GM23338 (cell line): ENCODE data around the gene SLC2A13. TPM values are rescaled to one million over a fixed set of nuclear protein-coding genes. Genes with fewer than 3 reads are reported as not detected.

Source experiments
- ATAC-seq: fragments of 200-7000 bp; cut with Tn5 transposase; 3 replicates; pipeline ENCODE4 v1.9.1; 2020
- DNase-seq: peaks from one replicate; pipeline ENCODE4 v3.0.0-alpha.2; 2015; ENCODE audit warnings: low spot score
- H2AFZ ChIP-seq: fragments of 200-600 bp; sonication (generic); 2 replicates; pipeline ENCODE4 v1.8.0; 2016; ENCODE audit warnings: antibody characterized with exemption, mild to moderate bottlenecking, moderate library complexity
- H3F3A ChIP-seq: fragments of 200-600 bp; sonication (generic); replicated peaks from 2 replicates; pipeline ENCODE4 v1.8.0; 2017; ENCODE audit warnings: antibody characterized with exemption, mixed run types, low read depth
- H3K27ac ChIP-seq: fragments of 200-600 bp; sonication (generic); 2 replicates; pipeline ENCODE4 v1.6.1; 2016; ENCODE audit warnings: low read depth
- H3K27me3 ChIP-seq: fragments of 200-600 bp; sonication (generic); 2 replicates; pipeline ENCODE4 v1.8.0; 2016; ENCODE audit warnings: mild to moderate bottlenecking, mixed run types, moderate library complexity; ENCODE audit not compliant: insufficient read depth
- H3K36me3 ChIP-seq: fragments of 200-600 bp; sonication (generic); 2 replicates; pipeline ENCODE4 v1.8.0; 2016; ENCODE audit warnings: mild to moderate bottlenecking; ENCODE audit not compliant: insufficient read depth
- H3K4me1 ChIP-seq: fragments of 200-600 bp; sonication (generic); 2 replicates; pipeline ENCODE4 v1.8.0; 2016; ENCODE audit warnings: mild to moderate bottlenecking, moderate library complexity; ENCODE audit not compliant: insufficient read depth
- H3K4me2 ChIP-seq: fragments of 200-600 bp; sonication (generic); 2 replicates; pipeline ENCODE4 v1.7.1; 2017; ENCODE audit warnings: mixed run types
- H3K4me3 ChIP-seq: fragments of 200-600 bp; sonication (generic); 2 replicates; pipeline ENCODE4 v1.6.1; 2016; ENCODE audit warnings: mixed run types
- H3K79me2 ChIP-seq: fragments of 200-600 bp; sonication (generic); replicated peaks from 2 replicates; pipeline ENCODE4 v1.8.0; 2017; ENCODE audit warnings: mild to moderate bottlenecking; ENCODE audit not compliant: insufficient read depth
- H3K9me2 ChIP-seq: fragments of 200-600 bp; sonication (generic); 2 replicates; pipeline ENCODE4 v1.8.0; 2017; ENCODE audit not compliant: insufficient read depth
- H4K20me1 ChIP-seq: fragments of 200-600 bp; sonication (generic); replicated peaks from 2 replicates; pipeline ENCODE4 v1.8.0; 2017; ENCODE audit warnings: mild to moderate bottlenecking; ENCODE audit not compliant: insufficient read depth
- H3K27ac Mint-ChIP-seq: 2 replicates; pipeline ENCODE4 v1.8.0; 2020; ENCODE audit warnings: inconsistent platforms, mild to moderate bottlenecking, moderate library complexity, mixed read lengths
- H3K27me3 Mint-ChIP-seq: 3 replicates; pipeline ENCODE4 v1.8.0; 2022; ENCODE audit warnings: low read depth, mild to moderate bottlenecking, moderate library complexity, mixed read lengths, inconsistent platforms; ENCODE audit not compliant: insufficient read depth, poor library complexity
- H3K36me3 Mint-ChIP-seq: 3 replicates; pipeline ENCODE4 v1.8.0; 2021; ENCODE audit warnings: low read depth, mild to moderate bottlenecking, inconsistent platforms, moderate library complexity, mixed read lengths
- H3K4me1 Mint-ChIP-seq: 3 replicates; pipeline ENCODE4 v1.8.0; 2020; ENCODE audit warnings: mild to moderate bottlenecking, inconsistent platforms, mixed read lengths
- H3K4me3 Mint-ChIP-seq: 3 replicates; pipeline ENCODE4 v1.8.0; 2021; ENCODE audit warnings: moderate library complexity, mild to moderate bottlenecking, inconsistent platforms, mixed read lengths
- H3K9me3 Mint-ChIP-seq: 3 replicates; pipeline ENCODE4 v1.8.0; 2020; ENCODE audit warnings: moderate library complexity, mild to moderate bottlenecking, inconsistent platforms, mixed read lengths
- CREB1 ChIP-seq: fragments of 250-450 bp; sonication (Bioruptor Pico); IDR thresholded peaks from 2 replicates; pipeline ENCODE4 v1.5.0; 2020; ENCODE audit warnings: low read depth, mild to moderate bottlenecking, moderate library complexity
- CTCF ChIP-seq, 2 experiments: fragments of 200-600 bp in 1 of 2; sonication (generic) in 1 of 2; conservative IDR thresholded peaks; 2 replicates each; pipeline versions ENCODE4 v1.5.1 to v1.6.1; 2016 to 2017; ENCODE audit warnings: antibody characterized with exemption in 2 of 2, low read depth in 2 of 2, mild to moderate bottlenecking in 2 of 2, moderate library complexity in 1 of 2
- ETS1 ChIP-seq: IDR thresholded peaks from 2 replicates; pipeline ENCODE4 v1.6.1; 2016; ENCODE audit warnings: antibody characterized with exemption
- EZH2 ChIP-seq: fragments of 200-600 bp; sonication (generic); IDR thresholded peaks from one replicate; pipeline ENCODE4 v1.8.0; 2017; ENCODE audit warnings: antibody characterized with exemption, mild to moderate bottlenecking, low read depth; ENCODE audit not compliant: unreplicated experiment
- EZH2phosphoT487 ChIP-seq: fragments of 200-600 bp; sonication (generic); IDR thresholded peaks from one replicate; pipeline ENCODE4 v1.8.1; 2018; ENCODE audit warnings: antibody characterized with exemption; ENCODE audit not compliant: unreplicated experiment
- JUNB ChIP-seq: IDR thresholded peaks from one replicate; pipeline ENCODE4 v1.6.1; 2016; ENCODE audit warnings: antibody characterized with exemption; ENCODE audit not compliant: unreplicated experiment
- POLR2AphosphoS5 ChIP-seq: IDR thresholded peaks from 2 replicates; pipeline ENCODE4 v1.6.1; 2016; ENCODE audit warnings: antibody characterized with exemption, low read depth
- REST ChIP-seq: IDR thresholded peaks from one replicate; pipeline ENCODE4 v1.6.1; 2018; ENCODE audit warnings: antibody characterized with exemption; ENCODE audit not compliant: unreplicated experiment
- ZNF331 ChIP-seq: fragments of 250-450 bp; sonication (Bioruptor Pico); IDR thresholded peaks from 2 replicates; pipeline ENCODE4 v1.5.0; 2020; ENCODE audit warnings: low read depth, mild to moderate bottlenecking, moderate library complexity
- ZNF462 ChIP-seq: fragments of 250-450 bp; sonication (Bioruptor Pico); IDR thresholded peaks from 2 replicates; pipeline ENCODE4 v1.5.0; 2020; ENCODE audit warnings: mild to moderate bottlenecking, moderate library complexity
- polyA plus RNA-seq: library from polyadenylated mRNA; unstranded; fragments of >200 nt; fragmentation: Nextera tagmentation; extraction: Ambion mirVana; gene quantifications from 2 replicates; pipeline ENCODE4 v1.2.1, GENCODE V29; 2016
- total RNA-seq: library from RNA; depleted of rRNA; stranded (reverse); fragments of >200 nt; shearing (Covaris generic); gene quantifications from 2 replicates; pipeline ENCODE4 v1.2.3, GENCODE V29; 2014

Gene SLC2A13
- total and polyA plus RNA-seq, 2 experiments from 2014 or later: 6.8 to 22.7 TPM

GRCh38 chr12:40117818-40118217, 11.9 kb upstream of the SLC2A13 start:
- Mint-ChIP-seq H3K36me3 (no peaks in the 10 kb centered on the region), H3K4me1 (no peaks in the 10 kb centered on the region), H3K27ac (no peak overlapping the region), H3K4me3 (no peak overlapping the region), H3K27me3 (no peaks in the 10 kb centered on the region), H3K9me3 (no peaks in the 10 kb centered on the region)
- Histone ChIP-seq H3F3A (no peaks in the 10 kb centered on the region), H3K4me2 (no peak overlapping the region), H3K27ac (no peak overlapping the region), H3K27me3 (no peaks in the 10 kb centered on the region), H4K20me1 (no peaks in the 10 kb centered on the region), H3K79me2 (no peaks in the 10 kb centered on the region), H3K4me3 (no peak overlapping the region), H3K36me3 (no peaks in the 10 kb centered on the region), H3K4me1 (no peaks in the 10 kb centered on the region), H2AFZ (no peak overlapping the region), H3K9me2 (no peaks in the 10 kb centered on the region)
- DNase-seq (no peak), ATAC-seq (no peak)
- TF ChIP-seq EZH2: no peak

- Mint-ChIP-seq H3K4me1 (peaks cover 12% of the 10 kb centered on the region), H3K27ac (no peak overlapping the region), H3K27me3 (peaks cover 12% of the 10 kb centered on the region), H3K9me3 (no peaks in the 10 kb centered on the region; the same call in 2 of the 3 replicates), H3K4me3 (no peak overlapping the region), H3K36me3 (no peaks in the 10 kb centered on the region)
- Histone ChIP-seq H3K27ac (no peak overlapping the region), H2AFZ (no peak overlapping the region), H3K79me2 (no peaks in the 10 kb centered on the region), H3K4me1 (peaks cover 10% of the 10 kb centered on the region), H3K9me2 (no peaks in the 10 kb centered on the region), H4K20me1 (no peaks in the 10 kb centered on the region), H3F3A (no peaks in the 10 kb centered on the region), H3K36me3 (no peaks in the 10 kb centered on the region), H3K4me2 (no peak overlapping the region), H3K4me3 (no peak overlapping the region), H3K27me3 (no peaks in the 10 kb centered on the region)
- no peak for ATAC-seq
- DNase-seq: no peak
- TF ChIP-seq CREB1 (CRISPR knock-in tag): no peak
- TF ChIP-seq POLR2AphosphoS5: no peak
- TF ChIP-seq JUNB: no peak
- no peak for TF ChIP-seq REST
- no peak for TF ChIP-seq ETS1
- no peak for TF ChIP-seq ZNF331 (CRISPR knock-in tag)
- no peak for TF ChIP-seq EZH2phosphoT487
- no peak for TF ChIP-seq CTCF (conservative IDR thresholded peaks at IDR 0.05; ENCODE audit: low read depth in 2 of 2)
- no peak for TF ChIP-seq ZNF462 (CRISPR knock-in tag)
- no peak for TF ChIP-seq EZH2
These were observed 4.7 kb upstream of the SLC2A13 start for GRCh38 chr12:40110586-40110985.
